HCT116 (cell line): ENCODE data around the gene MSL1.

Experiments used
- ATF3 ChIP-seq: IDR thresholded peaks from 2 replicates; pipeline ENCODE4 v1.6.1; 2012
- CEBPB ChIP-seq: IDR thresholded peaks from 2 replicates; pipeline ENCODE4 v1.6.1; 2012; ENCODE audit warnings: low read depth
- CTCF ChIP-seq, 3 experiments: fragments of 200-600 bp in 1 of 3; sonication (generic) in 1 of 3; IDR thresholded peaks in 2 of 3; conservative IDR thresholded peaks in 1 of 3; 2 replicates each; pipeline ENCODE4 v1.5.1; 2012 to 2017; ENCODE audit warnings: low read depth in 2 of 3, low read length in 2 of 3, antibody characterized with exemption in 1 of 3, borderline replicate concordance in 1 of 3, control low read depth in 1 of 3, mild to moderate bottlenecking in 1 of 3, mixed read lengths in 1 of 3, mixed run types in 1 of 3, moderate library complexity in 1 of 3; ENCODE audit not compliant: insufficient read depth in 1 of 3
- EZH2phosphoT487 ChIP-seq: fragments of 200-600 bp; IDR thresholded peaks from 2 replicates; pipeline ENCODE4 v1.6.1; 2018; ENCODE audit warnings: antibody characterized with exemption, borderline replicate concordance
- MAX ChIP-seq: IDR thresholded peaks from 2 replicates; pipeline ENCODE4 v1.6.1; 2012
- POLR2A ChIP-seq: IDR thresholded peaks from 2 replicates; pipeline ENCODE4 v1.7.0; 2011; ENCODE audit warnings: borderline replicate concordance; ENCODE audit not compliant: insufficient read depth, insufficient read length; ENCODE audit errors: extremely low read depth
- POLR2AphosphoS5 ChIP-seq: IDR thresholded peaks from 2 replicates; pipeline ENCODE4 v1.6.1; 2011; ENCODE audit warnings: mild to moderate bottlenecking, low read depth, low read length, moderate library complexity

GRCh38 chr17:40145476-40145875, 23.7 kb downstream of the MSL1 start:
- TF ChIP-seq POLR2A: no peak
- TF ChIP-seq CEBPB: no peak
- no peak for TF ChIP-seq EZH2phosphoT487
- no peak for TF ChIP-seq MAX
- no peak for TF ChIP-seq POLR2AphosphoS5
- TF ChIP-seq CTCF (IDR thresholded peaks at IDR 0.05 in 2 of 3, conservative IDR thresholded peaks at IDR 0.05 in 1 of 3; ENCODE audit: borderline replicate concordance in 1 of 3, insufficient read depth in 1 of 3, low read depth in 2 of 3, low read length in 2 of 3): no peak
- TF ChIP-seq ATF3: no peak
